ENCODE data around the gene DNM3.

The DNM3 gene

DNA sequence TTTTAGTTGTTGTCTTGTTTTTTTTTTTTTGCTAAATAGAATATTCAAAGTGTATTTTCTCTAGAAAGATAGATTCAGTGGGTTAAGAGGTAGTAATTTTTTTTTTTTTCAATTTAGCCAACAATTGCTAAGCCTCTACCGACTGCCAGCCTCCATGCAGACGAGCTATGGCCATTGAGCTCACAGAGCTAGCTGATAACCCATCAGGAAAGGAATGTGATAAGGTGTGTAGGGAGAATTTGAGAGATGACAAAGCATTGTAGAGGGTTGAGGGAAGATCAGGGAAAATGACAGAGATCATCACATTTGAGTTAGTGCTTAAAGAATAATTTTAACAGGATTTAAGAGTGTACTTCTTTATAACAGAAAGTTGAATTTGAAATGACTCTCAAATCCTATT is 30.6 kb downstream of the DNM3 start:
- DNase-seq (ENCODE audit: low spot score) = no peak

DNA sequence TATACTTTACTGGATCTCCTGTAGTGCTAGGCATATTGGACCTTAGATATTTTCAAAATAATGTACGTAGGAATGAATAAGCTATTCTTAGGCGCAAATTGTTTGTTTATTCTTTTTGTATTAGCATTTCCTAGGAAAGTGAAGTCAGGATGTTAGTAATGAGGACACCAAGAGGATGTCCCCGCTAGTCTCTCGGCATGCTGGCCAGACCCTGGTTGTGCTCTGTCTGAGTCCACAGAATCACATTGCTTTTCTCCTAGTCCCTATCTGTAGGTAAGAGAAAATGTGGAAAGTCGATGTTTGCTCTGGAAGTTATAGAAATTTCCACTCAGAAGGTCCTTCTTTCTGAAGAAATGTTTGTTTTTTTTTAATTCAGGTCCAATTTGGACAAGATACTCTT is 31.1 kb downstream of the DNM3 start:
- no peak for DNase-seq (ENCODE audit: low spot score)

GRCh38 chr1:171873664-171874063 is 32.4 kb downstream of the DNM3 start:
- DNase-seq (ENCODE audit: low spot score) = no peak

DNA sequence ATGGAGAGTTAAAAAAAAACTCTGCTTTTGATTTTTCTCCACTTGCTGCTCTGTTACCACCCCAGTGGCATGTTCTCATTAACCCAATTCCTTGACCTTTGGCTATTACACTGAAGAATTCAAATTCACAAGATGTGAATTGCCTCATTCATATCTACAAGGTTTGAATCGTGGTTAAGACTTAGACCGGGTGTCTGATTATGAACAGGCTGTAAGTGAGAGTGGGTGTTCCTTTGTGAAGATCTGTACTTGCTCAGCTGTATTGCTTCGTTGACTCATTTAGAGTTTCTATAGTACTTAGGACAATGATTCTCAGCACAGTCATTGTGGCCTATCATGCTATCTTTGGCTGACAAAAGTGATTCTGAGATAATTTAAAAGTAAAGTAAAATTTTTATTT is 36.4 kb downstream of the DNM3 start:
- DNase-seq (ENCODE audit: low spot score) = no peak

- no peak for DNase-seq (ENCODE audit: low spot score)
Observed at GRCh38 chr1:171879556-171879955, 38.3 kb downstream of the DNM3 start.

DNA sequence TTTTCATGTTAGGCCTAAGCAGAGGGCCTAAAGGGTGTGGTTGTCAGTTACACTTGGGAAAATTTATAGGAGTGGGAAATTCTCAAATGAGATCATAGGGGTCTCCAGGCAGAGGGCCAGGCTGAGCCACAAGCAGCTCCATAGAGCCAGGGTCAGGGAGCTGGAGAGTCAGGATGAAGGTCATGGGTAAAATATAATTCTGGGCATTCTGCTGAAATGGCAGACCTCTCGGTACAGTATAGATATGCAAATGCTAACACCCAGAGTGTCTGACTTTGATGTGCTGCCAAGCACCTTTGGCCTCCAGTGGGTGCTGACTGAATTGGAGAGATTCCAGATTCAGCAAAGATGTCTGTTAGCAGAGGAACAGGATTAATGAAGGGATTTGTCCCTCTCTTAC is 40.1 kb downstream of the DNM3 start:
- DNase-seq (ENCODE audit: low spot score) = peak; percentile 58

DNA sequence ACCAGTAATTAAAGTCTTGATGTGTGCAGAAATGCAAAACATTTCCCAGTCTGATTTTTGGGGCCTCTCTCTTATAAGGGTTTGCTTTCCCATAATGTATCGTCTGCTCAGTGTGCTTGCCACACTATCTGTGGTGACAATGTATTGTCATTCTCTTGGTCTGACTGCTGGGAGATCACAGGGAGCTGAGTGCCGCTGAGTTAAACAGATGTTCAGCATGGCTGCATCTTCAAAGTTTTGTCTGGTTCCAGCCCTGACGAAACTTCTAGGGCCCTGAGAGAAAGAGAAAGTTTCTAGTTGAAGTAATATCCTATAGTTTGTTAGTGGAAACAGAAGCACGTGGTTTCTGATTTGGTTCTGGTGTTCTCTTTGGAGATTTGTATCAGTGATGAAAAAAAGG is 42.6 kb downstream of the DNM3 start:
- DNase-seq (ENCODE audit: low spot score) = no peak

- peak; percentile 40 for DNase-seq (ENCODE audit: low spot score)
Observed at GRCh38 chr1:171884475-171884874, 43.2 kb downstream of the DNM3 start.

DNA sequence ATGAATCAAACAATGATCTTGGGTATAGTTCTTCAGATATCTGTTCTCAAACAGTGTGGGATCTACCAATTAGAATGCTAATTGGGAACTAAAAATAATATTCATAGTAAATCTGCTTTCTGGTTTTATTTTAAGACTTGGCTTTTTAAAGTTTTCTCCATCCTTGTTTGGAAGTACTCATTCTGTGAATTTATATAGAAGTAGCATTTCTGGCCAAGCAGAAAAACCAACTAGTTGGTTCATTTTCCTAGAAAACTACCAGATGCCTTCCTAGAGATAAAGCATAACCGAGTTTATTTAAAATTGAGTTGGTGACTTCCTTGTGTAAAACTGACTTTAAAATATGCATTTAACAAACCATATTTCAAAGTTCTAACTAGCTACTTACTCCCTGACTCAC is 48.8 kb downstream of the DNM3 start:
- DNase-seq (ENCODE audit: low spot score) = no peak

GRCh38 chr1:171896936-171897703 is 55.8 kb downstream of the DNM3 start:
- DNase-seq (ENCODE audit: low spot score) = no peak

DNA sequence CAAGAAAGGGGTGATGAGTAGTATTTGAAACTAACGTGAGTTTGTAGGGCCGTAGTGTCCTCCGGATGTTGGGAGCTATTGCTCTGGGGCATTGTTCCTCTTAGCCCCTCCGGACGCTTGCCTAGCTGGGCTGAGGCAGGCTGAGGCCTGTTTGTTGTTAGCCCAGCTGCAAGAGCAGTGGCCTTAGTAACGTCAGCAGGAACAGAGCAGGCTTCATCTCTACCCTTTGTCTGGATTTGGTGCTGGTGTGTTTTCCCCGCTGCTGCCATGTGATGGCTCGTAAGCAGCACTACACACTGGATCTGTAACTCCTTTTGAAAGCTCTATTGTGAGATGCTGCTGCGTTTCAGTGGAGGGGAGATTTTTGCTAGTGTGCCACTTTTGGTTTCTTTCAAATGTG is 57.6 kb downstream of the DNM3 start:
- no peak for DNase-seq (ENCODE audit: low spot score)

DNA sequence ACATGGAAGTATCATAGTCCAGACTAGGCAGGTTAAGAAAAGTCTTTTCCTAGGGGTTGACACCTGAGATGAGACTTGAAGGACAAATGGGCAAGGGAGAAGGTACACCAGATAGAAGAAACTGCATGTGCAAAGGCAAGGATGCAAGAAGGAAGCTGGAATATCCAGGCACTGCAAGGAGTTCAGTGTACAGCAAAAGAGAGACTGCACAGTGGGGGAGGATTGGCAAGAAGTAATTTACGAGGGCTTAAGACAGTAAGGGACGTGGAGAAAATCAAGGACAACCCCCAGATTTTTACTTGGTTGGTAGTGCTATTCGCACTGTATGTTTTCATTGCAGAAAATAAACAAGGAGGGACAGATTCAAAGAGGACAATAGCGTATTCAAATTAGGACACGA is 58.5 kb downstream of the DNM3 start:
- DNase-seq (ENCODE audit: low spot score) = no peak

DNA sequence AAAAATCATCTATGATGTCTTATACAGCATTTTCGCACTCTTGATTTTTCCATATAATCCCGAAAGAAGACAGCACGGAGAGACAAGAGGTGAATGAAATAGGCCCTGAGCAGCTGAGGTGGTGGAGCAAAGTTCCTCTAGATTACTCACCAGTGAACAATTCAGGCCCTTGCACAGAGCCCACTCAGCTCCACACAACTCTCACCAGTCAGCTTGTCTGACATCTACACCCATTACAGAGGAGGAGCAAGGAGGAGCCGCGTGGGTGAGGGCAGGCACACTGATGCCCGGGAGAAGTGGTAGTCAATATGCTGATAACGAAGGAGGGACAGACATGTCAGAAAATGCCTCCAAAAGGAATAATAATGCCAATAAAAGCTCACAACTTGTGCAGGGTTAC is 59.9 kb downstream of the DNM3 start:
- DNase-seq (ENCODE audit: low spot score) = peak; percentile 30

GRCh38 chr1:171902527-171902926 is 61.2 kb downstream of the DNM3 start:
- DNase-seq (ENCODE audit: low spot score) = no peak

GRCh38 chr1:171904778-171905450 is 63.6 kb downstream of the DNM3 start:
- DNase-seq (ENCODE audit: low spot score) = no peak

DNA sequence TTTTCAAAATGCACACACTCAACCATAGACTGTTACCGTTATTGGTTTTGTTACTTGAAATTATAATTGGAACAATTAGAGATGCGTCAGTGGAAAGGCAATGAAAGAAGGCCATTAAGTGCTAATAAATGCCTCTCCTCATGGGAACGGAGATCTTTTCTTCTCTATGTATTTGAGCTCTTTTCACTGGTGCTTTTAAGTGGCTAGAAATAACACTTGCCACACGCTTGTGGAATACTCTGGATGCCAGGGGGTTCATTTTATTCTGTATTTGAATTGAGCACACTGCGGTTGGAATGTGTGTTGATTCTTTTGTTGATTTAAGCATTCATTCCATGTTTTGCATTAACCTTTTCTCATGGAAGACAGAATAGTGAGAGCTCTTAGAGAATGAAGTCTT is 68.4 kb downstream of the DNM3 start:
- DNase-seq (ENCODE audit: low spot score) = peak; percentile 82

- DNase-seq (ENCODE audit: low spot score) = peak; percentile 19
Observed at GRCh38 chr1:171910786-171911185, 69.5 kb downstream of the DNM3 start.

DNA sequence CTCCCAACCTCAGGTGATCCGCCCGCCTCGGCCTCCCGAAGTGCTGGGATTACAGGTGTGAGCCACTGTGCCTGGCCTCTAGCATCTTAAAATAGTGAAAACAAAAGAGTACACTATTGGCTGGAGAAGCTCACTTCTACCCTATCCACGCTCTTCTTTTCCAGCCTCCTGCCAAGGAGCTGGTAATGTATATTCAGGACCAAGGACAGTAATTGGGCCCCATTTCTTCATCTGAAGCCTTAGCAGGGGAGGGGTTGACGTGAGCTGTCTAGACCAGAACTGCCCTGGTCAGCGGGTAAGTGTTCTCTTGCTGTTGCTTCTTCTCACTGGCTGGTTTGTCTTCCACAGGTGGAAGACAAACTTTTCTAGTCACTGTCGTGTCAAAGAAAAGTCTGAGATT is 70.2 kb downstream of the DNM3 start:
- no peak for DNase-seq (ENCODE audit: low spot score)

- DNase-seq (ENCODE audit: low spot score) = peak; percentile 86
Observed at GRCh38 chr1:171912509-171913175, 71.3 kb downstream of the DNM3 start.

GRCh38 chr1:171913385-171913784 is 72.1 kb downstream of the DNM3 start:
- DNase-seq (ENCODE audit: low spot score) = peak; percentile 32

- DNase-seq (ENCODE audit: low spot score) = peak; percentile 99
Observed at GRCh38 chr1:171916315-171916771, 75.0 kb downstream of the DNM3 start.

DNA sequence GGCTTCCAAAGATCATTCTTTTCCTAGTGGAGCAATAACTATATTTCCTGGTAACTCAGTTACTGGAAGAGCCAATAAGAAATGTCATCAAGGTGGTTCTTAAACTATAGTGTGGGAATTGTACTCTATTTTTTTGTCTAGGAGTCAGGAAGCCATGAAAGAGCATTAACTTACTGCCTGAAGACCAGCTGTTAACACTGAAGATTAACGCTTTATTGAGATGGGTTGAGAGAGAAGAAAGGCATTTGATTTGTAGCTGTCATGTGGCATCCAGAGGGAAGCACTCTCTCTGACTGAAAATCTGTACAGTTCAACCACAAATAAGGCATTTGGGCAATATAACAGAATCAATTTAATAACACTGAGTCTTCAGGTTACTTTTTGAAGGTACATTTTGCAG is 76.0 kb downstream of the DNM3 start:
- peak; percentile 59 for DNase-seq (ENCODE audit: low spot score)
